CD1c-positive myeloid dendritic cell (primary cell): ENCODE results near the gene QRICH2.
A peak's percentile ranks its signal among the peaks of the same experiment; 100 is the strongest.

ENCODE experiments used
- DNase-seq: peaks from one replicate; pipeline ENCODE4 v3.0.0-alpha.2; 2016; ENCODE audit errors: extremely low spot score

The QRICH2 gene

GRCh38 chr17:76278952-76279741 is 28.9 kb downstream of the QRICH2 start:
- peak; percentile 93 for DNase-seq

- no peak for DNase-seq
These were observed 29.7 kb downstream of the QRICH2 start for GRCh38 chr17:76278268-76278908.

- no peak for DNase-seq
These were observed 30.5 kb downstream of the QRICH2 start for GRCh38 chr17:76277300-76278267.

DNA sequence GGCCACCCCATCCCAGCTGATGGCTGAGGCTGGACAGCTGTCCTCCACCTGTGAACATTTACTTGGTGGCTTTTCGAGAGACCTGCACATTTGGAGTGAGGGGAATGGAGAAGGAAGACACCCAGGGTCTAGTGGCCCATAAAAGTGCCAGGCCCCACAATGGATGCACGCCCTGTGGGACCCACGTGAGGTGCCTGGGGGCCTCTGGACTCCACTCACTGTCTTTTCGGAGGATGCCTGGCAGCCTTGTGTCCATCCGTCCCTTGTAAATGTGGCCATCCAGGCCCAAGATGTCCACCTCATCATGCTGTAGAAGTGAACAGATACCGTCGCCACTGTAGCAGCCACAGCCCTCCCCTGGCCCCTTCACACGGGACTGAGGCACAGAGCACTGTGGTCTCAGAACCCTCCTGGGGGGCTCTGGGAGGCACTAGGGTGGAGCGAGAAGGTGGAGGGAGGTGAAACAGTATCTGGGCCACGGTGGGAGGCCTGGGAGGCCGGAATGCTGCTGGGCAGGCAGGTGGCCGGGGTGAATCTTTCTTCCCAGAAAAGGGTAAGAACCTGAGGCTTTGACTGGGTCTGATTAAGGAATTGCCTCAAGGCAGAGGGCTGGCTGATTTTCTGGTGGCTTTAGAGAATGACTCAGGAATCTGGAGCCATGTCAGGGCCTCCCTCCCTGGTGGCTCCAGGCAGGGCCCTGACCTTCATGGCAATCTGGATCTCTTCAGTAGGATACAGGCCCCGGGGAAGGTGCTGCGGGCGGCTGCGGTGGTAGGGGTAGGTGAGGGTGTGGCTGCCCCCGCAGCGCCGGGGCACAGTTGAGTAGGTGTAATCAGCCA is 31.4 kb downstream of the QRICH2 start:
- no peak for DNase-seq

DNA sequence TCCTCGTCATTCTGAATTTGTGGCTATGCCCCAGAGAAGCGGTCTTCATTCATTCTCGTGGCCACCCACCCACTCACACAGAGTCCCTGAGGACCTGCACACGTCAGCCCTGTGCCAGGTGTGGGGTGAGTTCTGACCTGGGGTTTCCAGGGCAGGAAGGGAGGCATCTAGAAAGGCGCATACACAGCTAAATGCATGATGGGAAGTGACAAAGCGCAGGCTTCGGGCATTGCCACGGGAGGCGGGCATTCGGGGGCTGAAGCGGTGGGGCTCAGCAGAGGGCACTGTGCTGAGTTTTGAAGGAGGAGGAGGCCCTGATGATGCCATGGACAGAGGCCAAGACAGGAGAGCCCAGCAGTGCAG is 32.0 kb downstream of the QRICH2 start:
- no peak for DNase-seq

DNA sequence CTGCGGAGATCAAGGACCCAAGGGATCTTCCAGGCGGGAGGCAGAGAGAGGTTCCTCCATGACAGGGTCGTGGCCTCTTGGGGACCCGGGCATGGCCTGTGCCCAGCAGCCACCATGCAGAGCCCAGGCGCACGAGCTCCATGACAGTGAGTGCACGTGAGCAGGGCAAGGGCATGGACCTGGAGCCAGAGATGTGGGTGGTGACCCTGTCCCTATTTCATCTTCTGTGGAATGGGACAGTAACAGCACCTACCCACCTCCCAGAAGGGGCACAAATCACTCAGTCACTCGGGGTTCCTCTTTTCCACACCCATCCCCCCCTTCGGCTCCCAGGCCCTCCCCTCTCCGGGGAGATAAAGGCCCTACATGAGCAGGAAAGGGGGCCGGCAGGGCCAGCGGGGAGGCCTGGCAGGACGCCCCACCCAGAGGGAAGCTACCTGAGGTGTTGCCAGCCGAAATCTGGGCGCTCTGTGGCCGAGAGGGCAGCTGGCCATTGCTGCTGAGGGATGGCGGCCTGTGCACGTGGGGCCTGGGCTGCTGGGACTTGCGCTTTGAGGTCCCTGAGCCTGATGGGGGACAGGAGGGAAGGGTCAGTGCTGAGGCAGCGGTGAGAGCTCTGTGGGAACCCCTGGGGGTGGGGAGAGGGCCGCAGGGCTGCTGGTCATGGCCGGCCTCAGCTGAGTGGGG is 32.6 kb downstream of the QRICH2 start:
- no peak for DNase-seq

- no peak for DNase-seq
These were observed 33.7 kb downstream of the QRICH2 start for GRCh38 chr17:76274112-76274956.

DNA sequence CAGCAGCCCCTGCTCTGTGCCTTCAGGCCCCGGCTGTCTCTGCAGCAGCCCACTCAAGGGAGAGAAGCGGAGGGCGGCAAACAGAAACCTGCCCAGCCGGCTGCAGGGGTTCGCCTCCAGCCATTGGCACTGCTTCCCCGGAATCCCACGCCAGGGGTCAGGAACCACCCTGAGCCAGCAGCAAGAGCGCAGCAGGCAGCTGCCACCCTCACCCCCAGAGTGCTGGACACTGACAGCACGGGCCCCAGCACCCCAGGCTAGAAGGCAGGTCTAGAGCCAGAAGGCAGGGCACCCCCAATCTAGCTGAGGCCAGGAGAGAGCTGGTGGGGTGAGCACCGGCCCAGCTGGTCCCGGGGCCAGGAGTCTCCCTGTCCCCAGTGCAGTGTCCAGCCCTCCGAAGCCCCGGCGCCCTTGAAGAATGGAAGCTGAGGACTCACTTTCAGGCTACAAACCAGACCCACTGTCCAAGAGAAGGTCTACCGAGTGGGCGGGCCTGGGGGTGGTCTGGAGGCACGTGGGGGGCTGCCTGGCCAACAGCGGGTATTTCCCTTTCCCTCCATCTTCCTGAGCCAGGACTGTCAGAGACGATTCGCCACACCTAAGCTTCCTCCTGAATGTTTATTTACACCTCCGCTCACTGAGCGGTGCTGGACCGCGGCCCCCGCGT is 34.5 kb downstream of the QRICH2 start:
- no peak for DNase-seq

GRCh38 chr17:76272541-76273444 is 35.3 kb downstream of the QRICH2 start:
- DNase-seq = peak; percentile 76

- peak; percentile 35 for DNase-seq
These were observed 36.2 kb downstream of the QRICH2 start for GRCh38 chr17:76271669-76272540.

GRCh38 chr17:76270770-76271668 is 37.1 kb downstream of the QRICH2 start:
- DNase-seq = no peak

- DNase-seq = no peak
These were observed 37.9 kb downstream of the QRICH2 start for GRCh38 chr17:76270127-76270592.

- no peak for DNase-seq
These were observed 38.8 kb downstream of the QRICH2 start for GRCh38 chr17:76268991-76269981.

GRCh38 chr17:76268015-76268749 is 39.9 kb downstream of the QRICH2 start:
- DNase-seq = peak; percentile 93
